SH-SY5Y (cell line): ENCODE data around the gene VIPR2.

ENCODE experiments used
- GATA2 ChIP-seq: IDR thresholded peaks from 2 replicates; pipeline ENCODE4 v1.6.1; 2011; ENCODE audit warnings: mild to moderate bottlenecking, low read depth, low read length
- GATA3 ChIP-seq: IDR thresholded peaks from 2 replicates; pipeline ENCODE4 v1.6.1; 2011; ENCODE audit warnings: low read depth, mild to moderate bottlenecking, low read length, moderate library complexity

DNA sequence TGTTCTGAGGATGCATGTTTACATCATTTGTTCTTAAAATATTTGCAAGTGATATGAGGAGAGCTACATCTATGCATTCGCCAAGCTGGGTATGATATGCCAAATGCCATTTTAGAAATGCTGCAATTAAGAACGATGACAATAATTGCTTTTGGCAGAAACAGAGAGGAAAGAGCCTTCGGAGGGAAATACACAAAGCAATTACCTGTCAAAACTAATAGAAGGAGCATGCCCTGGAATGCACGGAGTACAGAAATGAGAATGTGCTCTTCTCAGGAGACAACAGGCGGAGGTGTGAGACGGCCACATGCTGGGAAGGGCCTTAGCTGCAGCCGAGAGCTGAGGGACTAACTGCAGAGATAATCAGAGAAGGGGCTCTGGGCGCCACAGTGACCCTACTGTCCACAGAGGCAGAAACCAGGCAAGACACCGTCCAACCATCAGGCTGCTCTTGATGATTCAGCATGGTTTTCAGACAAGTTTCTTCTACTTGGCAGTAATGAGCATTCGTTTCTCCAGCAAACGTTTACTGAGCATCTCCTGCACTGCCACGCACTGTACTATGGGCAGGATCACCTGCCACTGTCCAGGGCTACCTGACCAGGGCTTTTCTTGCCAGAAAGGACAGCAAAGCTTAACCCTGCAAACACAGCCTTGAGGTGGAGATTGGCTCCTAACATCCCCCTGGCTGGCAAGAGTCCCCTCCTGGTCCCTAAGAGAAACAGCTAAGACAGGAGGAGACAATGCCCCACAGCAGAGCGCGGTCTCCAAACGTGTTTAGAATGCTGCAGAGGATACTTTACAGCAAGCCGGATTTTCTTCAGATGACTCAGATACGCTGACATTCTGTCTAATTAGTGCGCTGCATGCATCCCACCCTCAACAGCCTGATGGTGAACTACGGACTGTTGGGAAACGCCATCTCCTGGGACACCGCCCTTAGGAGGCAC, 18.1 kb downstream of the VIPR2 start:
- TF ChIP-seq GATA2, result no peak
- no peak for TF ChIP-seq GATA3
